Right kidney (tissue), 9 donors: Measurements from ENCODE around the gene P2RX3.
"Not testable (repeated sequence)": the region's sequence is repeated elsewhere in the genome, so short reads cannot be mapped to it uniquely, and the experiment has no call there.

Source experiments
- DNase-seq: peaks from one replicate; pipeline ENCODE4 v3.0.0-alpha.2; 2016
- long read RNA-seq, 8 donors: transcript quantifications; one replicate each; lab custom pipeline, GENCODE V29; 2026

P2RX3 gene
- long read RNA-seq, donor 1 = 0 reads
- long read RNA-seq, donor 2, partial matches to known transcripts = 0 of 1 reads
- long read RNA-seq, donor 2, other reads (novel, unspliced or antisense) = 0 of 1 reads
- long read RNA-seq, donor 3 = 0 reads
- long read RNA-seq, donor 4 = 0 reads
- long read RNA-seq, donor 5 = 0 reads
- long read RNA-seq, donor 6 = 0 reads
- long read RNA-seq, donor 7 = 0 reads
- long read RNA-seq, donor 8 = 0 reads

GRCh38 chr11:57338142-57338541 lies at the start of gene P2RX3:
Gene P2RX3, plus strand, starts transcription at chr11:57338352. Its CDS starts 199 bp downstream, at chr11:57338551.
- DNase-seq = no peak

GRCh38 chr11:57288771-57289579 lies 49.2 kb upstream of the P2RX3 start:
- DNase-seq = peak; percentile 37

- no peak for DNase-seq
These were observed 47.9 kb upstream of the P2RX3 start for GRCh38 chr11:57290288-57290687.

GRCh38 chr11:57294225-57295131 lies 43.7 kb upstream of the P2RX3 start:
- peak; percentile 40 for DNase-seq

GRCh38 chr11:57296205-57296604 lies 41.9 kb upstream of the P2RX3 start:
- not testable (repeated sequence) for DNase-seq

- no peak for DNase-seq
These were observed 40.9 kb upstream of the P2RX3 start for GRCh38 chr11:57297221-57297620.

GRCh38 chr11:57299150-57299737 lies 38.9 kb upstream of the P2RX3 start:
- DNase-seq = no peak

- no peak for DNase-seq
These were observed 37.4 kb upstream of the P2RX3 start for GRCh38 chr11:57300785-57301184.

- DNase-seq = no peak
These were observed 36.3 kb upstream of the P2RX3 start for GRCh38 chr11:57301711-57302423.

- DNase-seq = no peak
These were observed 35.7 kb upstream of the P2RX3 start for GRCh38 chr11:57302489-57302888.

GRCh38 chr11:57303280-57303989 lies 34.7 kb upstream of the P2RX3 start:
- no peak for DNase-seq

GRCh38 chr11:57303990-57304579 lies 34.1 kb upstream of the P2RX3 start:
- no peak for DNase-seq

GRCh38 chr11:57305523-57305922 lies 32.6 kb upstream of the P2RX3 start:
- DNase-seq = no peak

GRCh38 chr11:57306161-57306876 lies 31.8 kb upstream of the P2RX3 start:
- DNase-seq = no peak

GRCh38 chr11:57306940-57307565 lies 31.1 kb upstream of the P2RX3 start:
- no peak for DNase-seq

- DNase-seq = no peak
These were observed 30.4 kb upstream of the P2RX3 start for GRCh38 chr11:57307666-57308270.

- no peak for DNase-seq
These were observed 29.6 kb upstream of the P2RX3 start for GRCh38 chr11:57308426-57309060.
